ENCODE results near the gene ARHGAP26.

ARHGAP26 gene

DNA sequence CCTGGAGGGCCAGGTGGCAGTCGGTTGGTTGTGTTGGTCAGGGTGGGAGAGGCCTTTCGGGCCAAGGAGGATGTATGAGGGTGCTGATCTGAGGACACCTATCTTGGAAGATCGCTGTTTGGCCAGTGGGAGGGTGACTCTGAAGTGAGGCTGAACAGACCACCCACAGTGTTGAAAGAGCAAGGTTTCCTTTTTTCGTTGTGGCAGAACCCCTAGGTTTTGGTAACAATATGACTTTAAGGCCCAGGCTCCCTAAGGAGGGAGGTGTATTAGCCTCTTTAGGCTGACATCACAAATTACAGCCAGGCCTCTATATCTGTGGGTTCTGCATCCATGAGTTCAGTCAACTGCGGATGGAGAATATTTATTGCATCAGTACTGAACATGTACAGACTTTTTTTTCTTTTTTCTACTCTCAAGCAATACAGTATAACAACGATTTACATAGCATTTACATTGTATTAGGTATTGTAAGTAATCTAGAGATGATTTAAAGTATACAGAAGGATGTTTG, 86.1 kb downstream of the ARHGAP26 start:
- DNase-seq: no peak

DNA sequence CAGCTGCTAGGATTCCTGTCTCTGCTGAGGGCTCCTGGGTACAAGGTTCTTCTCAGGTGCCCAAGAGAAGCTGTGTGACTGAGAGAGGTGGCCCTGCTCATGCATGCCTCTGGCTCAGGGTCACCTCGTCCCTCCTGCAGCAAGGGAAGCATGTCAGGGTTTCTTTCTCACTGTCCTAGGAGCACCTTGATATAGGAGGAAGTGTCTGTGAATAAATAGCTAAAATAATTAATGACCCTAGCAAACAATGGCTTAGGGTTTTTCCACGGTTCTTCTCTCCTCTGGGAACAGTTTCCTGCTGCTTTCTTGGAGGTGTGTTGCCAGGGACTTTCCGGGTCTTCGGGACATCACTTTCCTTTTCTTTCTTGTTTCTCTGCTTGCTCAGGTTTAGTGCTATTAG, 87.2 kb downstream of the ARHGAP26 start:
- peak; percentile 27 for DNase-seq

DNA sequence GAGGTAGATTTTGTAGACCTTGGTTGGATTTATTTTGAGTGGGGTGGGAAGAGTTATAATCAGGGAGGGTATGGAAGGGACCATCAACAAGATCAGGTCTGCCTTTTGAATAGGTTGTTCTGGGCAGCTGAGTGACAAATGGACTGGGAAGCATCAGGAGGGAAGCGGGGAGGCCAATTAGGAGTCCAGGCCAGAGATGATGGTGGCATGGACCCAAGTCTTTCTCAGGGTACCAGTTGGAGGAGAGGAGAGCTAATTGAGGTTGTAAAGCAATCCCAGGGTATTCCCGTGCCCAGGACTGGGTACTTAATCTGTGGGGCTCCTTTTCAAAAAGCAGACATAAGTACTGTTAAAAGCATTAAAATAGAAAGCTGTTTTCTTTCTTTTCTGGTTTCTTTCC, 88.9 kb downstream of the ARHGAP26 start:
- DNase-seq: no peak

DNA sequence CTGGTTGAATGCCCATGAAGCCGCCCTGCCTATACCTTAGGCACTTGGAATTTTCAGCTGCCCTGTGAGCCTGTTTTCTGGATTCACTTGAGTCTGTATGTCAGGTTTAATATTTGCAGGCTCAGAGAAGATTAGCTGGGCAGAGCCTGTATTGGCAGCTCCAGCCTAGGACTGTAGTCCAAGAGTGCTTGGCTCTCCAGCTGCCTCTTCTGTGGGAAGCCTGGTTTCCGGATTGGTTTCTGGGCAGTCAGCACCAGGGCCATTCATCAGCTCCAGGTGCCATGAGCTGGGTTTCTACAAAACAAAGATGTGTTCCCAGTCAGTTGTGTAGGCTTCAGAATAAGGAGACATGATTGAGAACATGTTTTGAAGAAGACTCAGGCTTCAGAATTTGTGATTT, 90.1 kb downstream of the ARHGAP26 start:
- no peak for DNase-seq

DNA sequence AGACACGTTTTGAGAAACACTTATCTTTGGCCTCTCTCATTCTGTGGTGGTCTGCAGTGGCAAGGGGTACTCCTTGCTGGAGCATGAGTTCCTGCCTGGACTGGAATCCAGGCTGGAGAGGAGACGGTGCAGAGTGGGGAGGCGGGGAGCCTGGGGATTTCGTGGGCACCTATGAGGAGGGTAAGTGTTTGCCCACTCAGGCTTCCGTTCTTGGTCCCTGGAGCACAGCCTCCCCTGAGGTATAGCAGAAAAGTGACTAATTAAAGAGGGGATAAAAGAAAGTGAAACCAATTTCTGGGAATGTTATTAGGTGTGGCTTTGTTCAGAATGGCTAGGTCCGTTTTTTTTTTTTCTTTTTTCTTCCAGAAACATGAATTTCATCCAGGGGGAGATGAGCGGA, 90.8 kb downstream of the ARHGAP26 start:
- no peak for DNase-seq

DNA sequence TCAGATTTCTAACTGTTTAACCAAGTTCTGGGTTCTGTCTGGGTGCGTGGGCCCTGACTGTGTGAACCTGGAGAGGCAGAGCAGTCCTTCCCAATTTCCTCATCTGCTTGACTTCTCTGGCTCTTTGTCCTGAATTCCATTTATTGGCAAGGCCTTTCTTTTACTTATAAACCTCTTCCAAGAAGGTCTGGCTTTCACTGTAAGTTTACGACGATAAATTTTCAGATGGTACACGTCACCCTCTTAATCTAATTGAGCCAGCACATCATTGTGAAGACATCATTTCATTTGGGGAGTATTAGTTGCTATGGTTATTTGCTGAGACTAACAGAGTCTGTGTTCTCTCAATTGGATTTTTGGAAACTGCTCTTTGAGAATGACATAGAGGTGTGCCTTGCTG, 92.4 kb downstream of the ARHGAP26 start:
- DNase-seq: no peak

DNA sequence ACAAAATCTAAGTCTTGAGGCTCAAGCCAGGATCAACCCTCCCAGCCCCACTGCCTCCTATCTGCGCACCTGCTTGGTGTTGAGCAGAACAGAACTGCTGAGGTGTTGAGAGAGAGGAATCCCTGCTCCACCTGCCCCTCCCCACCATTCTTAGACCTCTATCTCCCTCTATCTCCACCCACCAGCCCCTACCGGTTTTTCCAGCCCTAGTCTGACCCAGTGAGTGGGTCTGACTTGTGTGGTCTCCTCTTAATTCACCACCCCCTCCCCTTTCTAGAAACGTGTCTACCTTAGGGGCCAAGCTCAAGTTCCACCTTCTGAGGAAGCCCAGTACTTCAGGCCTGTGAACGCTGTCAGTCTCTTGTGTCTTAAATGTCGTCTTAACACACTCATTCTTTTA, 93.7 kb downstream of the ARHGAP26 start:
- no peak for DNase-seq

DNA sequence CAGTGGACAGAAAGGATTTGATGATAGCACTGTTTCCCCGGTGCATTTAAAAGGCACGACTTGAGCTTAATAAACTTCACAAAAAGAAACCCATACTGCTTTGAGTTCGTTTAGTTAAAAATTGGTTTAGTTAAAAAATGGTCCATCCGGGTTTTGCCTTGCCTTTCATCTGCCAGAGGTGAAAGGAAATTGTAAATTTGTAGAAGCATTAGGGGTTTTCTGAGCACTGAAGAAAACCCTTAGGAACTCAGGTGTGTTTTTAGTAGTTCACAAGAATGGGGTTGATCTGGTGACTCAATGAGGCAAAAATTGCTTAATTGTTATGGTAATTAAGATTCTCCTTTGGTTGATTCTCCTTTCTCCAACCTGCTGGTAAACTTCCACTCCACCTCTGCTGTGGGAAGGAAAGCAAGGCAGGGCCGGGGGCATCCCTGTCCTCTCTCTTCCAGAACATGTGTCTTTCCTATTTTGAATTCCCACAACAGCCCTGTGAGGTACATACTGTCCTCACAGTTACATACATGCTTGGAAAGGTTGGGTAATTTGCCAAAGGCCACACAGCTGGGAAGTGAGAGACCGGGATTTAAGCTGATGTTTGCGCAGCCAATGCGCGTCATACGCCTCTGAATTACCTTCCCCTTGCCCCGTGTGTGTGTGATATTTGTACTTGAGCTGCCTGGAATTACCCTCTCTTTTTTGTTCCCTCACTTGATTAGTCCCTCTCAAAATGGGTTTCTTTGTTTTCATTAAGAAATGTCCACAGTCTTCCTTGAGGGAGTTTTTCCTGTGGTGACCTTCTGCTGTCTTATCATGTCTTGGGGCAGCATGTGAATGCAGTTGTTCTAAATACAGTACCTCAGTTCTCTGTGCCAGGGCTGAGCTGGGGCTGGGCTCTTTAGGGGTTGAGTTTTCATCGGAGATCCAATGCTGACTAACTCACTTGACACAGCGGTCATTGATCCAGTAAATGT, 94.4 kb downstream of the ARHGAP26 start:
- DNase-seq: peak; percentile 14

DNA sequence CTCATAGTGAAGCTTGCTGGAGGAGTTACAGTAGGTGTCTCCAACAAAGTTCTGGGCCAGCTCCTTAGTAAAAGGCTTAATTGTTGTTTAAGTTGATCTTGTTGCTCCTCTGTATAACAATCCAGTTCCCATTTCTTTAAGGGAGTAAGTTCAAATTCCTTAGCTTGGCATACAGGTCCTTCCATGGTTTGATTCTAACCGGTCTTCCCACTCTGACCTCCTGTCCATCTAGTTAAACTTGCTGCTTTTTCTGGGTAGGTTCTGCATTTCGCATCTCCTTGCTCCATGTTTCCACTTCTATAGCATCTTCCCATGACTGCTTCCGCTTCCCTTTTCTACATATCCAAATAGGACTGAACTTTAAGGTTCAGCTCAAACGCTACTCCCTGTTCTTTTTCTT, 95.5 kb downstream of the ARHGAP26 start:
- no peak for DNase-seq

DNA sequence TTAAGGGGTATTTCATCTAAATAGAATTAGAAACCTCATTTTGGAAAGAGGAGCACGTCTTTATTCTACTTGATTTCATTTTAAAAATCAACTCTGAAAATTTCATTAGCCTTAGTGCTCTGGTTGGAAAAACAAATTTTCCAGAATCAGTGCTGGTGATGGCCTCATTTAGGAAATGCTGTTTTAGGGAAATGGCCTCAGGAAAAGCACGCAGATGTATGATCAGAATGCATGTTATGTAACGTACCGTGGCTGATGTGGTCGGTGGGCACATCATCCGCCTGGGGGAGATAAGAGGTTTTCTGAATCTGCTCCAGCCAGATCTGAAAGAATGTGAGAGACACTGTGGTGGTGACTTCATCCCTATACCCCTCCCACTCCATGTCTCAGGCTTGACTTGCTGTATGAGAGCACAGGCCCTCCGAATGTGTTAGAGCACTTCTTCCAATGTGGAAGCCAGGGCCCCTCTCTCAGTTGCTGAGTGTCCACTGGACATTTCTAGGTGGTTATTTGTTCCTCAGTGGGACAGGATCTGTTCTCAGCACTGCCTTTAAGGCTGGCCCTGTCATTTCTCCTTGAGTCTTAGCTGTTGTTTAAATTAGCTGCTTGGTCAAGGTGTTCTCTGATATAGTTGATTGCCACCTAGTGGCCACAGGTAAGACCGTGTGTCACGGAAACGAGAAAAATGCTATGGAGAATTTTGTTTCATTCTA, 96.5 kb downstream of the ARHGAP26 start:
- peak; percentile 28 for DNase-seq

DNA sequence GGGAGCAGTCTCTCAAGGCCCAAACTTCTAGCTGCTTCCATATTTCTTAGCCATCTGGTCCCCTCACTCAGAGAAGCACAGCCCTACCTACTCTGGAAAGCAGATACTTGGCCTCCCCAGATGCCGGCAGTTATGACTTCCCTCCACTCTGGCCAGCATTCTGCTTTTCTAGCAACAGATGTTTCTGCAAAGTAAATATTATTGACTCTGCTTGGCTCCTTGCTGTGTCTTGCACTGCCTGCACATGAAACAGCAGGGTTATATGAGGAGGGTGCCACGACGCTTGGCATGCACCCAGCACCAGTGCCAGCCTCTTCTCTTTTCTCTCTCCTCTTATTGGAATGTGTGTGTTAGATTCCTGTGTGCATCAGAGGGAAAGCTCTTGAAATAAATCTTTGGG, 99.7 kb downstream of the ARHGAP26 start:
- no peak for DNase-seq

DNA sequence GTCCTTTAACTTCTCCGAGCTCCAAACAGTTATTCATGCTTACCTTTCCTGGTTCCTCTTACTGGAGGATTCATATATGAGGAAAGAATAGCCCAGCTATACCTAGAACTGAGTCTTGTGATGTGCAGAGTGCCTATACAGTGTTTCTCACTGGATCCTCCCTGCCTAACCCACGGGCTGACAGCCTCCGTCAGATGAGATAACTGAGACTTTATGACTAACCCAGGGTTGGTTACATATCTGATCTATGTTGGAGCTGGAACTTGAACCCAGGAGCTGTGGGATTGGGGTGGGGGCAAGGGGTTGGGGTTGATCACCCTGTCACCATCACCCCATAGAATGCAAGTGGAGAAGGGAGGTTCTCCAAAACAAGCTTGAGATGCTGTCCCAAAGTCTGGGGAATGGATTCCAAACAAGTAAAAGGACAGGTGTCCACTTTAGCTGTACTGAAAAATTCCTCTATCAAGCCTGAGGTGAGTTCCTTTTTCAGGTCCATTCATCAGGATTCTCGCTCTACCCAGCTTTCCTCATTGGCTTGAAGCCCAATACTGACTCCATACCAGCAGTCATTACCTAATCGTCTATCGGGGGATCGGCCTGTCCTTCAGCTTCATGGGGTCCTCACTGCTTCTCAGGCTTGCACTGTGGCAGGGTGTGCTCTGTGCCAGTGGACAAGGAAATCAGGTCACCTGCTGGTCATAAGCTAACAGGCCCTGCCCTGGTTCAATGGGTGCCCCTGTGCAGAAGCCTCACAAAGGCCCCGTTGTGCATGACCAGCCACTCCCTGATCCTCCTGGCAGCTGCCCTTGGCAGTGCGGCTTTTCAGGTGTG, 100.6 kb downstream of the ARHGAP26 start:
- DNase-seq: no peak

DNA sequence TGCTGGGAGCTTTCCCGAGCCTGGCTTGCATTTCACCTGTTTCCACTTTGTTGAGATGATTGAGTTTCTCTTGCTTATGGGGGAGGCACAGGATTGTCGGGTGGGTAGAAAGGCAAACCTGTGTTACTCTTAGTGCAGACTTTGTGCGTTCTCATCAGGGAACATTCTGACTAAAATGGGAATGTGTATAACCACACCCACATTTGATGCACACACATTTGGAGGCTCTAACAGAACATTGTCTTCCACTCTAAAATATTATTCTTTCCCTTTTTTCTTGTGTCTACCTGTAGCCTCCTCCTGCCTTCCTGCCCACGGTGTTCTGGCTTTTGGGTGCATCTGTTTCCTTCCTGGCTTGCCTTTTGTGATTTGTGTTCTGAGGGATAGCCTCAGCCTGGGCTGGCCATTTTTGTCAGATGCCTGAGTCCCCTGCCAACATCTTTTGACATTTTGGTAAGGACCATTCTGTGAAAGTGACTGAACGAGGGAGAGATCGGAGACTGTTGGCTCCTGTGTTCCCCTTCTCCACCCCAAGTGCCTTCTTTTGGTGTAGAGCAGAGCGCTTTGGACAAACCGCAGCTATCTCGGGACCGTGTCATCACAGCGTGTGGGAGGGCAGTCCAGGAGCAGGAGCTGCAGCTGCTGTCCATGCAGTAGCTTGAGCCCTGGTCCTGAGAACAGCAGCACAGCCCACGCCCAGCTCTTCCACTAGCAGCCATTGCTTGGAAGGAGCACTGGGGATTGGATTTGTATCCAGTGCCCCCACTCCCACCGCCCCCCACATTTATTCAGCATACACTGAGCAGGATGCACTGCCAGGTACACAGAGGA, 101.4 kb downstream of the ARHGAP26 start:
- DNase-seq: no peak

DNA sequence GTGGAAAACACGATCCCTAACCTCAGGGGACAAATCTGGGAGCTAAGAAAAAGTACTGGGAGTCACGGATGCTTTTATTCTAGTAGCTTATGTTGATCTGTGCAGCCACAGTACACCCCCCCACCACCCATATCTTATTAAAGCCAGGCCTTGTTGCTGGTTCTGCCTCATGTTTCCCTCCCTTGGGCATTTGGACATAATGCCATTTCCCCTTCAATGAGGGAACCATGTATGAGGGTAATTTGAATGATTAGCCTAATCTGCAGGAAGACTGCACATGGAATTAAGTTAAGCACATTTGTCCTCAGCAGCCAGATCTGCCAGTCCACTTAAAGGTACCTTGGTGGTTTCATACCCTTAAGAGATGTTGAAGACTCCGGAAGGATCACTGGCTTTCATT, 102.0 kb downstream of the ARHGAP26 start:
- no peak for DNase-seq

DNA sequence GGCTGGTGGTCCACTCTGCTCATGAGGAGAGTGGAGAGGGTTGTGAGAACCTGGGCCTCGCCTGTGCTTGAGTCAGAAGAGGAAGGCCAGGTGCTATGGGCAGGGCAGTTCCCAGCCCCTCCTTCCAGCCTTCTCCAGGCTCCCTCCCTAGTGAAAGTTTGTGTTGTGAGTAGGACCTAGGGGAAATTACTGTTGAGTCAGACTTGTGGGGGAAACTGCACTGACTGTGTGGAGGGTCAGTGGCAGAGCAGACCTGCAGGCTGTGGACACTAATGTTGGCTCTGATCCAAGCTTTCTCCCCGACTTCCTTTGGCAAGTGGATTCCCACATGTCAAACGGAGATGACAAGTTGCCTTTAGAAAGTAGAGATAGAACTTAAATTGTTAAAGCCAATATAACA, 102.6 kb downstream of the ARHGAP26 start:
- no peak for DNase-seq

DNA sequence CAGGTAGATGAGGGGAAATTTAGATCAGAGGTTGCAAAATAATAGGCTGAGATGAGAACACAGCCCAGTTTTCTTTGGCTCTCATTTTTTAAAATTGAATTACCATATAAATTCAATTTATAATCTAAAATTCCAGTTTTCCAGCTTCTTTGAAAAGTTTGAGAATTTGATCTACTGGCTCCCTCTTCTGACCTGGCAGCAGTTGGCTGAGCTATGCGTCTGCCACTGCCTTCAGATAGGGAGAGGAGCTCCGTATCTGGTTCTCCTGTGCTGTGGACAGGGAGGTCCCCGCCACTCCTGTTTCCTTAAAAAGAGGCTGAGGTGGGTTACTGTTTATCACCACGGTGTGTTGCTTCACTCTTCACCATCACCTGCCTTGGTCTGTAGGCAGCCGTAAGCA, 103.7 kb downstream of the ARHGAP26 start:
- DNase-seq: no peak

DNA sequence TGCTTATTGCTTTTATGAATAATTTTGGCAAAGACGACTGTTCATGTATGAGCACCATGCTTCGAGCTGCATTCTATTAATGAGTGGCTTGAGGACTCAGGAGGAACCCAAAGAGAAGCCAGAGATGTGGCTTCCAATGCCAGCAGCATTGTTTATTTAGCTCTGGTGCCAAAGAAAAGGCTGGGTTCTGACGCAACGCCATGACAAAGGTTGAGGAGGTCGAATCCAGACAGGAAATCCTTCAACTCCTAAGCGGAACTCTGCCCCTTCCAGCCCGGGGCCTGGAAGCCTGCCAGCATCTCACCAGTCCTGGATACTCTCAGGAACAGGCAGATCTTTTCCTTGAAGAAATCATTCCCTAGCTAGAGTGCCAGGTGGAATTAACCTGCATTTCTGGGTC, 104.4 kb downstream of the ARHGAP26 start:
- DNase-seq: peak; percentile 38

DNA sequence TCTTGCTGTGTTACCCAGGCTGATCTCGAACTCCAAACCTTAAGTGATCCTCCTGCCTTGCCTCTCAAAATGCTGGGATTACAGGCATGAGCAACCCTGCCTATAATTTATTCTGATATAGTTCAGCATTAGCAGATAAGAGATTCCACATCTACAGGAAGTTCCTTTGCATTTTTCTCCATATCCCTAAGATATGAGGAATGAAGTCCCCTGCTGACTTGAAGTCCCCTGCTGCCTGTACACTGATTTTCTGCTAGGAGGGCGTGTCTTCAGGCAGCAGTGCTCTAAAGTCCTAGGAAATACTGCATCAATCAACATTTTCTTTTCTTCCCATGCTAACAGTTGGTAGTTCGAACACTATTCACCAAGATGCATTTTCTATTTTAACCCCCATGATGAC, 105.8 kb downstream of the ARHGAP26 start:
- DNase-seq: no peak

DNA sequence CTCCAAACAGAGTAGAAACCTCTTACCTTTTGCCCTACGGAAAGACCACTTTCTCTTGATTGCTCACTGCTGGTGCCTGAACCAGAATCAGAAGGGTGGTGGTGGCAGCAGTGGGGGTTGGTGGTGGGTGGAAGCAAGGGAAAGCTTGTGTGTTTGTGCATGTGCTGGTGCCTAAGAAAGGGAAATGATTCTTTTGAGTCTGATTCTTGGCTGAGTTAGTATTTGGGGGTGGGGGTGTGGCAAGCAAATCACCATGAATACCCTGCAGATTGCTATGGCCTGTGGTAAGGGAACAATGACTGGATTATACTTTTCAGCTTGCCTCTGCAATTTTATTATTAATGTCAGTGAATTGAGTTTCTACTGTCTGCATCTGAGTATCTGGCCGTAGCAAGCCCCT, 106.6 kb downstream of the ARHGAP26 start:
- DNase-seq: no peak

DNA sequence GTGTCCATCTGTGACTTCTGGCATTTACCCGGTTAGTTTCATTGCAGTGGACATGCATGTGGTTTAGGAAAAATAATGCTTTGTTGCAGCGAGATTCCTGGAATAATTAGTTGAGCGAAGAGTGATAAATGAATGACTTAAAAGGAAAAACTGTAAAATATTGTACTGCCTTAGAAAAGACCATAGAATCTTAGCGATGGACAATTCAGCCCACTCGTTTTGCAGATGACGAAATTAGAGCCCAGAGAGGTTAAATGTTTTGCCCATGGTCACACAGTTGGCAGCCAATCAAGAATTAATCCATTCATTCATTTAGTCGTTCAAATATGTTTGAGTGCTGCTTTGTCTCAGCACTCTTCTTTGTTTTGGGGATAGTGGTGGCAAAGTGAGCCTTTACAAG, 107.9 kb downstream of the ARHGAP26 start:
- no peak for DNase-seq

DNA sequence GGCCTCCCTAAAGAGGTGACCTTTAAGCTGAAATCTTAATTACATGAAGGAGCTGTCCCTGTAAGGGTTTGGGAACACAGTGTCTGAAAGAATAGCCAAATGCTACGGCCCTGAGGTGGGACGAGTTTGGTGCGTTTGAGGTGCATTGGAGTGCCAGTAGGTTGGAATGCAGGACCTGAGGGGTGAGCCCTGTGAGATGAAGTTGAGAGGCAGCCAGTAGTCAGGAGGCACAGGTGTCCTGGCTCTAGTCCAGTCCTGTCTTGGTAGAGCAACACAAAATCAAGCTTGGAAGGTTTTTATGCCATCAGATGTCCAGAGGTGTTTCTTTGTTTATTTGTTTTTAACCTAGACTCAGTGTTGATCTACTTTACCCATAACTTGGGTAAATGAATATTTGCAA, 108.5 kb downstream of the ARHGAP26 start:
- no peak for DNase-seq

DNA sequence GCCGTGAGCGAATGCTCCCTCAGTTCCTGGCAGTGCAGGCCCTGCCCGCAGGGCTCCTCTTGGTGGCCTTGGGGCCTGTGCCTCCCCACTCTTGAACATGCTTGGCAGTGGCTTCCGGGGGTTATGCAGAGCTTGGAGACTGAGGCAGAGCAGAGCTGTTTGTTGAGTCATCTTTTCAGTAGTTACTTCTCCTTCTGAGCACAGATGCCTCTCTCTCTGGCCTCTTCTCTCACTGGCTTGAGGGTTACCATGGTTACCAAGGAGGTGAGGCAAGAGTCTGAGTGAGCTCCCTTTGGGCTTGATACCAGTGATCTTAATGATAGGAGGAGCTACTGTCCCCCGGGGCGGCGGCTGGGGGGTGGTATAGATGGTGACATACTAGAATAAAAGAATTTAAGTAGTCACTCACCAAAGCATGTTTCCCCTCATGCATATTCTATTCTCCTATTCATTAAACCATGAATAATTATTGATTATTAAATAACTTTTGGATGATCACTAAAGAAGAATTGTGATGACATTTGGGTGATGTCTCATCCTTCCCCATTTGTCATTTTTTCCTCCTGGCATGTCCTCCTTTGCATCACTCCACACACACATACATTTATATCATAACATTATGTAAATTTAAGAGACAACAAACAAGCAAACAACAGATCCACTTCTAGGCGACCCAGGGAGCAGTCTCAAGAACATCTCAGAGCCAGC, 111.1 kb downstream of the ARHGAP26 start:
- no peak for DNase-seq
